ENCODE data around the gene CLP1.
A peak's percentile ranks its signal among the peaks of the same experiment; 100 is the strongest.

Gene CLP1

GRCh38 chr11:57657194-57658022 is at the start of gene CLP1:
Gene CLP1 (plus strand): TSS chr11:57657762. CDS start chr11:57659477, 1,715 bp downstream.
- peak; percentile 99 for DNase-seq (ENCODE audit: low read depth)

DNA sequence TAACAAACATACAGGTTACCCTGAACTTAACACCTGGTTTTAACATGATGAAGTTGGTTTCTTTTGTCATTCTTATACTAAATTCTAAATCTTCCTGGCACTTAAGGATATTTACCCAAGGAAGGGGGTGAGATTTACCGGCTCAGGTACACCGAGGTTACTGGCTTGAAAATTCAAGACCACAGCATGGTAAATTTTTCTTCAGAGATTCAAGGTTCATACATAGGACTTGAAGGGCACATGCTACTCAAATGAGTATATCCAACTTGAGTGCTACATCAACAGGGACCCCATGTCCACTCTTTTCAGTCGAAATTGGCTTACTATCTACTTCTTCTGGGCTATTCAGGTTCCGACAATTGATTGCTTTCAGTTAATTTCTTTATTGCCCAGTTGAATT is 47.4 kb upstream of the CLP1 start:
- DNase-seq (ENCODE audit: low read depth): no peak

- DNase-seq (ENCODE audit: low read depth): no peak
Observed at GRCh38 chr11:57614234-57614772, 43.3 kb upstream of the CLP1 start.

DNA sequence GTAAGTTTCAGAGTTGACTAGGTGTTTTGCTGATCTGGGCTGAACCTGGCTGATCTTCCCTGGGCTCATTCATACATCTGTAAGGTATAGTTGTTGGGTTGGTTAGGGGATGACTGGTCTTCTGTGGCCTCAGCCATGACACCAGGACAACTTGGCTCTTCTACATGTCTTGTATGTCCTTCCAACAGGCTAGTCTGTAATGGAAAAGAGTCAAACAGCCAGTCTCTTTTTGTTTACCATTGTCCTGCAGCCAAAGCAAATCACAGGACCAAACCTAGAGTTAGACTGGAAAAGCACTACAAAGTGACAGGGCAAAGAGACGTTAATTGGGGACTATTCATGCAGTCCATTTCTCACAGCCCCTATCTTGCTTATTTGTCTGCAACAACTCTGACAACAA is 42.3 kb upstream of the CLP1 start:
- DNase-seq (ENCODE audit: low read depth): no peak

- no peak for DNase-seq (ENCODE audit: low read depth)
Observed at GRCh38 chr11:57616595-57616994, 41.0 kb upstream of the CLP1 start.

GRCh38 chr11:57618438-57618837 is 39.1 kb upstream of the CLP1 start:
- DNase-seq (ENCODE audit: low read depth): no peak

- DNase-seq (ENCODE audit: low read depth): no peak
Observed at GRCh38 chr11:57619331-57619730, 38.2 kb upstream of the CLP1 start.

GRCh38 chr11:57620467-57620866 is 37.1 kb upstream of the CLP1 start:
- DNase-seq (ENCODE audit: low read depth): no peak

GRCh38 chr11:57622263-57622662 is 35.3 kb upstream of the CLP1 start:
- DNase-seq (ENCODE audit: low read depth): no peak

DNA sequence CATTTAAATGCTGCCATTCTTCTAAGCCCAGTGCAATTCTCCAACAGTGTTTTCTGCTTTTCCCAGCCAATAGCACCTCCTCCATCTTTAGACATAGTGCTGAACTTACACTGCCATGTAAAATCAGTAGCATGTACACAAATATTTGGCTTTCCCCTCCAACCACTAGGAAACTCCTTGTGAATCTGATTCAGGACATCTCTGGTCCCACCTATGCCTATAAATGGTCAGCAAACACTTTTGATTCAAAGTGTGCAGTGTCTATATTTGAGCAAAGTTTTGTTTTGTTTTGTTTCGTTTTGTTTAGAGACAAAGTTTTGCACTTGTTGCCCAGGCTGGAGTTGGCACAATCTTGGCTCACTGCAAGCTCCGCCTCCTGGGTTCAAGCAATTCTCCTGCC is 32.7 kb upstream of the CLP1 start:
- no peak for DNase-seq (ENCODE audit: low read depth)

DNA sequence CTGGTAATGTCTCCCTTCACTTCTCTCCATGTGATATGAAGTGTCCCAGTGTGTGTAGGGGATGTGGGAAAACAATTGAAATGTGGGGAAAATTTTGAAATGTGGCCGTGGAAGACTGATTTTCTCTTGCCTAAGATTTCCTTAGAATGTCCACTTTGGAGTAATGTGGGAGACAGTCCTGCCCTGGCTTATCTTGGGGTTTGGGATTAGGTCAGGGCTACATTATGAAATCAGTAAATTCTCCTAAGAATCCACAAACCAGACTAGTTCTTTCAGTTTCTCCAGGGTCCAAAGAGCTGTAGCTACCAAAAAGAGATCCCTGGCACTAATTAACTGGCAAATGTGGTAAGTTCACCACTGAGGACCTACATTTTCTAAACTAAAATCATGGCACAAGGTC is 30.7 kb upstream of the CLP1 start:
- DNase-seq (ENCODE audit: low read depth): no peak

GRCh38 chr11:57630171-57630570 is 27.4 kb upstream of the CLP1 start:
- no peak for DNase-seq (ENCODE audit: low read depth)

DNA sequence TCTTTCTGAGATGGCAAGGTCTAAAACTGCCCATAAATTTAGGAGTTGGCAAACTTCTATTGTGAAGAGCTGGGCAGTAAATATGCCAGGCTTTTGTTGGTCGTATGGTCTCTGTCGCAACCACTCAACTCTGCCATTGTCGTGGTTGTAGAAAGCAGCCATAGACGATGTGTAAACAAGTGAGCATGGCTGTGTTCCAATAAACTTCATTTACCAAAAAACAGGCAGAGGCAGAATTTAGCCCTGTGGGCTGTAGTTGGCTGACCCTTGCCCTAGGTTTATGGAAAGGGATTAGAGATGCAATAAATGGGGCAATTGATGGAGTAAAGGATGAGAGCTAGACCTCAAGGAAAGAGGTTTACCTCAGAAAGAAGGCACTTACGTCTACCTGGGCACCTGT is 25.4 kb upstream of the CLP1 start:
- DNase-seq (ENCODE audit: low read depth): no peak

- no peak for DNase-seq (ENCODE audit: low read depth)
Observed at GRCh38 chr11:57633394-57634070, 24.0 kb upstream of the CLP1 start.

DNA sequence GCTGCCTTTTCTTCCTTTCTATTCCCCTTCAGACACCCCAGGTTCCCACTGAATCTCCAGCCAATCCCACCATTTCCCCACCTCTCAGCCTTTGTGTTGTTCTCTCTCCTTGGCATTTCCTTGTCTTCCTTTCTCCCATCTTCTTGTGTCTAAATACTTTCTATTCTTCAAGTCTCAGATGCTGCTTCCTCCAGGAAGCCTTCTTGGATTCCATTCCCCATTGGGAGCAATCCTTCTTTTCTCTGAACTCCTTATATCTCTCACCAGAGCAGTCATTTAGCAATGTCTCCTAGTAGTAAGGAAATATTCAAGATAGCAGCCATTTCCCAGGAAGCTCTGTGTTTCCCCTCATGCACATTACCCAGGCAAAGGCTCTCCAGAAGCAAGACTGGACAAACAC is 23.3 kb upstream of the CLP1 start:
- DNase-seq (ENCODE audit: low read depth): no peak

GRCh38 chr11:57635246-57635645 is 22.3 kb upstream of the CLP1 start:
- DNase-seq (ENCODE audit: low read depth): no peak

DNA sequence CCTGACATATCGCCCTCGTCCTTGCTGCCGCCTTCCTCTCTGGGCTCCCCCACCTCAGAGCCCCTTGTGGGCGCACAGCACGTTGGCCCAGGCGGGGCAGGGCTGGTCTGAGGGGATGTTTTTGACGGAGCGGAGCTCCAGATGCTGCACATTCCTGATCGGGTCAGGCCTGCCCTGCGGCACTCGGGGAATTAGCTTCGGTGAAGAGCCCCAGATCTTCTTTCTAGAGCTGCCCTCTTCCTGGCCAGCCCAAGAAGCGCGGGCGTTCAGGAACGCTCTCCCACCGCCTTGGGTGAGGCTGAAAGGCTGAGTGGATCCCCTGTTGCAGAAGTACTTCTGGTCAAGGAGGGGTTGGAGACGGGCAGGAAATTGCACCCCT is 19.9 kb upstream of the CLP1 start:
- no peak for DNase-seq (ENCODE audit: low read depth)

DNA sequence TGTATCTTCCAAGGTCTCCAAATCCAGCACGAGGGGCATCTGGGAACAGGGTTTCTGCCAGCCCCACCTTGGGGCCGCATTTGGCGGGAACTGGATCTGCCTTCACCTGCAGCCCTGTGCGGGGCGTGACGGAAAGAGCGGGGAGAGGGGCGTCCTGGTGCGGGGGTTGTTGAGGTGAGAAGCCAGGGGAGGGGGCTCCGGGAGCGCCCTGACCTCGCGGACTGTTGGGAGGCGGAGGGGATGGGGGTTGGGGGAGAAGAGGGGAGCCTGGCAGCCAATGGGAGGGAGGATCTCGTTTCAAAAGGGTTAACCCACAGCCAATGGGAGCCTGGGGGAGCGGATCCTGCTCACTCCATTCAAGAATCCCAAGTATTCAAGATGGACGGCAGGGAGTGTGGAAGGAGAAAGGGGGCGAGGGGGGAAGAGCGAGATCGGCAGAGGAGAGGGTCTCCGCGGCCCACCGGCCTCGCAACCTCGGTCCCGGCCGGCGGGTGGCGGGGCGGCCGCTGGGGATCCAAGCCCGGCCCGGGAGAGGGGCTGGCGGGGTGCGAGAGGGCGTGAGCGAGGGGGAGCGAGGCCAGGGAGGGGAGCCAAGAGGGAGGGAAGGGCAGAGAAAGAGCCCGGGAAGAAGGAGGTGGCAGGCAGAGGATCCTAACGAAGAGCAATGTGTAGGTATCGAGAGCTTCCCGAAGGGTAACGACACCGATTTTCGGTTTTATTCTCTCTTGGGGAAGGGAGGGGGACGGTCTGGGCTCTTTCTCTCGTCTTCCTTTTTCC is 19.4 kb upstream of the CLP1 start:
- DNase-seq (ENCODE audit: low read depth): no peak

DNA sequence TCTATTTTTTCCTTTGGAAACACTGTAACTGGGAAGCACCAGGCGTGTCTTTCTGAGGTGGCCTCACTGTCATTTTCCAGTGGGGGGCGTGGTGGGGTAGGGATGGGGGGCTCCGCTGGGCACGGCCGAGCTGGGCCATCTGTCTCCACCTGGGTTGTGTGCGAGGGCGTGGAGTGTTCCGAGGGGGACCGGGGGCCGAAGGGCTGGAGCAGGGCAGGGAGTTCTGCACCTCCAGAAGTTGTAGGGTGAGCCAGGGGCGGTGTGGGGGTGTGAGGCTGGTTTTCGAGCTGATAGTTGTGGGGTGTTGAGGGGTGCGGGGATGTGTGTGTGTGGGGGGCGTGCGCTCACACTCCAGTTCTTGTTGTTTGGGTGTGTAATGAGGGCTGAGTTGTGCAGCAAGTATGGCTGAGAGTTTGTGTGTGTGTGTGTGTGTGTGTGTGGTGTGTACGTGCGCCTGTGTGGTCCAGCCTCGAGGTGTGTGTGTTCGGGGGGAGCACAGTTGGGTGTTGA is 18.7 kb upstream of the CLP1 start:
- no peak for DNase-seq (ENCODE audit: low read depth)

GRCh38 chr11:57639321-57640067 is 18.1 kb upstream of the CLP1 start:
- no peak for DNase-seq (ENCODE audit: low read depth)

GRCh38 chr11:57640068-57640800 is 17.3 kb upstream of the CLP1 start:
- no peak for DNase-seq (ENCODE audit: low read depth)

All from stimulated activated CD8-positive, alpha-beta memory T cell treated with anti-CD3 and anti-CD28 coated beads, Interleukin-12 subunit alpha, Interleukin-12 subunit beta, amount 100 ng/mL, for 1 hour (primary cell).